ENCODE data around the gene CLSTN3. TPM values are rescaled to one million over a fixed set of nuclear protein-coding genes. Genes with fewer than 3 reads are reported as not detected.

CLSTN3 gene
- total RNA-seq, 3 donors from 2014 or later, result 16.4 to 23.5 (median 18.6) TPM

- H3K4me3 ChIP-seq, result no peak overlapping the region
- H3K4me1 ChIP-seq (ENCODE audit: low read depth), result peaks cover 11% of the 10 kb centered on the region
- ATAC-seq (no peak), DNase-seq (no peak)
- TF ChIP-seq CTCF (IDR thresholded peaks at IDR 0.05), result no peak
- intact Hi-C loops (cut with DNase I, micrococcal nuclease), result no loop called here
- no peaks in the 10 kb centered on the region for H3K9me3 ChIP-seq
- H3K36me3 ChIP-seq (ENCODE audit: low read depth), result no peaks in the 10 kb centered on the region
These were observed 18.1 kb upstream of the CLSTN3 start for GRCh38 chr12:7112041-7112440.

DNA sequence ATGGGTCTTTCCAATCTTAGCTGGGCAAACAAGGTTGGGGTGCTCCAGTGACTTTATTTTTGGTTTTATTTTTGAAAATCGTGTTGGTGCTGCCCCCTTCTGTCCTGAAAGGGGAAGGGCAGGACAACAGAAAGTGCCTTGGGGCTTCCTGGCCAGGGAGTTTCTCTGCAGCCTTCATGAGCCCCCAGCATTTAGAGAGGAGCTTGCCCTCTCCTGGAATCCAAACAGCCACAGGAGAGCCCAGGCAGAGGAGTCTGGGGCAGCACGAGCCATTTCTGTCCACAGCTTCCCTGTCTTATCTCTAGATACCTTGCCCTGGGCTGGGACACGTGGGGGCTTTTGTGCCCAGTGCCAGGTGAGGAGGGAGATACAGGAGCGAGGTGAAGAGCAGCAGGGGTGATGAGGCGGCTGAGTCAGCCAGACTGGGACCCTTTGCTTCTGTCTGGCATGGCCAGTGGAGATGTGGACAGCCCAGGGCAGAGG, 16.7 kb upstream of the CLSTN3 start:
- H3K36me3 ChIP-seq (ENCODE audit: low read depth), result no peaks in the 10 kb centered on the region
- ATAC-seq (peak; percentile 10), DNase-seq (peak in 1 of 3 donors; percentile 42)
- H3K4me1 ChIP-seq (ENCODE audit: low read depth), result no peaks in the 10 kb centered on the region
- peak; percentile 84 for TF ChIP-seq CTCF (IDR thresholded peaks at IDR 0.05)
- intact Hi-C loops (cut with DNase I, micrococcal nuclease), result no loop called here
- H3K9me3 ChIP-seq, result no peaks in the 10 kb centered on the region
- H3K4me3 ChIP-seq, result no peak overlapping the region

DNA sequence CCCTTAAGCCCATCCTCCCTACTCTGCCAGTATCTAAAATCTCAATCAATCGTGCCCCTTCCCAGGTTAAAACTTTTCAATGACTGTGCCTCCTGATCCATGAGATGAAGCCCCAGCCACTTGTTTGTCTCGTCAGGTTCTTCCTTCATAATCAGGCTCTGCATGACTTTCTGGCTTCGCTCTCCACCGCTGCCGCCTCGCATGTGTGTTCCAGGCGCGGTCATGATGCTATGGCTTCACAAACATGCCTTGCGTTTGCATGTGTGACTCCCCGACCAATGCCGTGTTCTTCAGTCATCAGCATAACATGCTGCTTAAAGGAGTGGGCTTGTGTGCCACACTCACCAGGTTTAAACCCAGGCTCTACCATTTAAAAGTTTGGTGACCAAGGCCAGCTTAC, 16.2 kb upstream of the CLSTN3 start:
- no peak for ATAC-seq
- TF ChIP-seq CTCF (IDR thresholded peaks at IDR 0.05), result no peak
- intact Hi-C loops (cut with DNase I, micrococcal nuclease), result no loop called here
- Histone ChIP-seq H3K36me3 (ENCODE audit: low read depth) (no peaks in the 10 kb centered on the region), H3K4me1 (ENCODE audit: low read depth) (no peaks in the 10 kb centered on the region), H3K9me3 (no peaks in the 10 kb centered on the region), H3K4me3 (no peak overlapping the region)
- no peak for DNase-seq

- Histone ChIP-seq H3K9me3 (no peaks in the 10 kb centered on the region), H3K4me3 (no peak overlapping the region), H3K36me3 (ENCODE audit: low read depth) (no peaks in the 10 kb centered on the region), H3K4me1 (ENCODE audit: low read depth) (no peaks in the 10 kb centered on the region)
- TF ChIP-seq CTCF (IDR thresholded peaks at IDR 0.05), result no peak
- intact Hi-C loops (cut with DNase I, micrococcal nuclease), result no loop called here
- ATAC-seq (no peak), DNase-seq (no peak)
These were observed 15.3 kb upstream of the CLSTN3 start for GRCh38 chr12:7114851-7115250.

DNA sequence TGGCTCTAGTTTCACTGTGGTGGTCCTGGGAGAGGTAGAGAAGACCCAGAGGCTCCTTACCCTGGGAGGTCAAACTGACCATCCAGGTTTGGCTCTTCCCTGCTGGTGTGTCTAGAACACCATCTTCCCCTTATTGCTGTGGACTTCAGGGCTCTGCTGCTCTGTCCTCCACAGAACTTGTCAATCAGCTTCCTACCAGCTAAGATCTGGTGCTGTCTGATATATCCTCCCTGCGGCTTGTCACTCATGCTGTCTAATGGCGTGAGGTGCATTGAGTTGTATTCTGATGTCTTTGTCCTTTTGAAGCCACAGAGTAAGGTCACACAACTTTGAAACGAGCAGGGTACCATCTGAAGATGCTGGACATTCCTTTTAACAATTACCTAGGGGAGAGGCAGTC, 14.0 kb upstream of the CLSTN3 start:
- ATAC-seq, result no peak
- H3K36me3 ChIP-seq (ENCODE audit: low read depth), result no peaks in the 10 kb centered on the region
- no peak for DNase-seq
- no peaks in the 10 kb centered on the region for H3K4me1 ChIP-seq (ENCODE audit: low read depth)
- TF ChIP-seq CTCF (IDR thresholded peaks at IDR 0.05), result no peak
- no peak overlapping the region for H3K4me3 ChIP-seq
- intact Hi-C loops (cut with DNase I, micrococcal nuclease), result no loop called here
- H3K9me3 ChIP-seq, result no peaks in the 10 kb centered on the region

DNA sequence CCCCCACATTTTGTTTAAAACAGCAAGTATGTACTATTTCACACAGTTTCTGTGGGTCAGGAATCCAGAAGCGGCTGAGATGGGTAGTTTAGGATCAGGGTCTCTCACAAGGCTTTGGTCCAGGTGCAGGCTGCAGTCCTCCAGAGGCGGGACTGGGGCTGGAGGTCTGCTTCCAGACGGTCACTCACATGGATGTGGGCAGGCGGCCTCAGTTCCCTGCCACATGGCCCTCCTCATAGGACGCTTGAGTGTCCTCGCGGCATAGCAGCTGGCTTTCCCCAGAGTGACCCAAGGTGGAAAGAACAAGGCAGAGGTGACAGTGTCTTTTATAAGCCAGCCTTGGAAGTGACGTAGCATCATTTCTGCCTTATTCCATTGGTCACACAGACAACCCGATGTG, 13.3 kb upstream of the CLSTN3 start:
- Histone ChIP-seq H3K4me1 (ENCODE audit: low read depth) (no peaks in the 10 kb centered on the region), H3K9me3 (no peaks in the 10 kb centered on the region), H3K36me3 (ENCODE audit: low read depth) (no peaks in the 10 kb centered on the region), H3K4me3 (no peak overlapping the region)
- ATAC-seq (no peak), DNase-seq (no peak)
- intact Hi-C loops (cut with DNase I, micrococcal nuclease), result no loop called here
- no peak for TF ChIP-seq CTCF (IDR thresholded peaks at IDR 0.05)

Measured in mucosa of descending colon (tissue), 3 donors.